Immature natural killer cell (primary cell): ENCODE measurements around the gene MTIF3. TPM values are rescaled to one million over a fixed set of nuclear protein-coding genes. Genes with fewer than 3 reads are reported as not detected.

Source experiments
- DNase-seq, 3 donors: peaks; one replicate each; pipeline ENCODE4 v3.0.0; 2022; ENCODE audit warnings: mixed read lengths in 1 of 3
- H3K27ac Mint-ChIP-seq, 6 donors: one replicate each; pipeline ENCODE4 v1.8.0; 2020; ENCODE audit warnings: mixed read lengths in 6 of 6, mild to moderate bottlenecking in 5 of 6, inconsistent platforms in 4 of 6, moderate library complexity in 3 of 6
- H3K27me3 Mint-ChIP-seq, 3 donors: one replicate each; pipeline ENCODE4 v1.8.0; 2020 to 2021; ENCODE audit warnings: low read depth in 3 of 3, mild to moderate bottlenecking in 3 of 3, mixed read lengths in 3 of 3, moderate library complexity in 3 of 3, inconsistent platforms in 1 of 3
- H3K36me3 Mint-ChIP-seq, 3 donors: one replicate each; pipeline ENCODE4 v1.8.0; 2020; ENCODE audit warnings: mixed read lengths in 3 of 3, inconsistent platforms in 2 of 3, mild to moderate bottlenecking in 2 of 3
- H3K4me1 Mint-ChIP-seq, 2 donors: one replicate each; pipeline ENCODE4 v1.8.0; 2020; ENCODE audit warnings: inconsistent platforms in 2 of 2, mild to moderate bottlenecking in 2 of 2, mixed read lengths in 2 of 2, moderate library complexity in 1 of 2
- H3K4me3 Mint-ChIP-seq, 5 donors: one replicate each; pipeline ENCODE4 v1.8.0; 2020; ENCODE audit warnings: mild to moderate bottlenecking in 5 of 5, mixed read lengths in 5 of 5, inconsistent platforms in 3 of 5, moderate library complexity in 3 of 5
- H3K9me3 Mint-ChIP-seq, 6 donors: one replicate each; pipeline ENCODE4 v1.8.0; 2020; ENCODE audit warnings: mild to moderate bottlenecking in 6 of 6, mixed read lengths in 6 of 6, inconsistent platforms in 4 of 6, moderate library complexity in 3 of 6
- polyA plus RNA-seq, 3 donors: library from polyadenylated mRNA; unstranded; fragments of 300-500 nt; fragmentation: Illumina TruSeq; gene quantifications; one replicate each; pipeline ENCODE4 v1.2.3, GENCODE V29; 2021

The MTIF3 gene
- polyA plus RNA-seq, 3 donors from 2014 or later, result 55.0 to 77.7 (median 67.1) TPM

- Mint-ChIP-seq H3K4me3 (peak overlapping the region; percentile 58 to 73 (median 65)), H3K27ac (peak overlapping the region; percentile 50 to 91 (median 68)), H3K4me1 (peaks cover 46 to 73% of the 10 kb centered on the region in 2 donors), H3K9me3 (no peaks in the 10 kb centered on the region), H3K27me3 (peaks cover 0 to 2% (median 0%) of the 10 kb centered on the region in 3 donors), H3K36me3 (peaks cover 5 to 18% (median 6%) of the 10 kb centered on the region in 3 donors)
- peak; percentile 35 to 55 (median 43) for DNase-seq
Measured at GRCh38 chr13:27442071-27442647, 8.2 kb downstream of the MTIF3 start.

DNA sequence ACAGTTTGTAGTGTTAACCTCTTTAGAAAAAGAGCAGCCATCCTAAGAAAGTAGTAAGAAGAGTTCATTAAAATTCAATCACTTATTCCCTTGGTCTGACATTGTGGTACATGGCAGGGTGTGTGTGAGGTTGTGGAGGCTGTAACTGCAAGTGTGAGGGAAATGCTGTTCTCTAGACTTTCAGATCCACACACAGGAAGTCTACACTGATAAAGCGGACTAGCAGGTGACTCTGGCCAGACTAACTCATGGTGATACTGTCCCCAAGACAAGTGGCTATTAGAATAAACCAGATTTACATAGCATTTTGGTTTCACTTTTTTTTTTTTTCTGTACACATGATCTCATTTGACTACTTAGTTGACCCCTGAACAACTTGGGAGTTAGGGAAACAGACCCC is 10.0 kb downstream of the MTIF3 start:
- peaks cover 11 to 31% (median 18%) of the 10 kb centered on the region in 3 donors for H3K36me3 Mint-ChIP-seq
- H3K4me1 Mint-ChIP-seq, result peaks cover 40 to 60% of the 10 kb centered on the region in 2 donors
- DNase-seq, result no peak

GRCh38 chr13:27437126-27437525 is 13.2 kb downstream of the MTIF3 start:
- no peak for DNase-seq
- Mint-ChIP-seq H3K4me3 (no peak overlapping the region), H3K4me1 (peaks cover 39 to 61% of the 10 kb centered on the region in 2 donors), H3K27ac (peak overlapping the region in 4 of 6 donors; percentile 40 to 61 (median 58)), H3K27me3 (peaks cover 0 to 2% (median 0%) of the 10 kb centered on the region in 3 donors), H3K36me3 (peaks cover 18 to 49% (median 38%) of the 10 kb centered on the region in 3 donors), H3K9me3 (no peaks in the 10 kb centered on the region)

More for the DNA sequence above, 10.0 kb downstream of the MTIF3 start:
- peak overlapping the region; percentile 17 to 65 (median 42) for H3K4me3 Mint-ChIP-seq
- H3K27me3 Mint-ChIP-seq, result peaks cover 0 to 2% (median 0%) of the 10 kb centered on the region in 3 donors
- H3K9me3 Mint-ChIP-seq, result no peaks in the 10 kb centered on the region
- peak overlapping the region; percentile 33 to 86 (median 63) for H3K27ac Mint-ChIP-seq

DNA sequence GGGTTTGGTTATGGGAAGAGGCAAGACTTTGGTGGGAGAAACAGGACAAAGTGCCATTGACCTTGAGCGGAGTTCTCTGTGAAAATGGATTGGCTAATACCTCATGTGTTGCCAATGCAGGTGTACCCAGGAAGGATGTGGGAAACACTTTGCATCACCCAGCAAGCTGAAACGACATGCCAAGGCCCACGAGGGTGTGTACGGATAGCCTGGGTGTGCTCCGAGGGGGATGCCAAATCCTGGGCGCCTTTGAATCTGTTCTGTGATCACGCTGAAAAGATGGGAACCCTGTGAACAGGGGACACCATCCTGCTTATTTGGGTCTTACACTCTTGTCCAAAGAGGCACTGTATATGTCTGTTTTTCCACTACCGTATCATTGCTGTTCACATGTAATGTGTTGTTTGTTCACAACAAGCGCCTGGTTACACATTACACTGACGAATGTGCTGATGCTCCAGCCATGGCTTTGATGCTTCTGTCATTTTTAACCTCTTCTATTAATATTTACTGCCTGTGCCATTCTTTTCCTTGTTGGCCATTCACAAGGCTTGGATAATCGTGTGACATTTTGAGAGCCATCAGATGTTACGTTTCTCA is 17.7 kb downstream of the MTIF3 start:
- H3K9me3 Mint-ChIP-seq, result no peaks in the 10 kb centered on the region
- peaks cover 0 to 1% (median 0%) of the 10 kb centered on the region in 3 donors for H3K27me3 Mint-ChIP-seq
- H3K27ac Mint-ChIP-seq, result peak overlapping the region; percentile 48 to 82 (median 70)
- peaks cover 31 to 52% of the 10 kb centered on the region in 2 donors for H3K4me1 Mint-ChIP-seq
- H3K4me3 Mint-ChIP-seq, result no peak overlapping the region
- no peak for DNase-seq
- H3K36me3 Mint-ChIP-seq, result peaks cover 25 to 65% (median 47%) of the 10 kb centered on the region in 3 donors

GRCh38 chr13:27432180-27432579 is 18.2 kb downstream of the MTIF3 start:
- Mint-ChIP-seq H3K9me3 (no peaks in the 10 kb centered on the region), H3K4me3 (no peak overlapping the region), H3K27me3 (peaks cover 0 to 1% (median 0%) of the 10 kb centered on the region in 3 donors), H3K4me1 (peaks cover 34 to 52% of the 10 kb centered on the region in 2 donors), H3K36me3 (peaks cover 26 to 65% (median 47%) of the 10 kb centered on the region in 3 donors), H3K27ac (peak overlapping the region; percentile 48 to 82 (median 70))
- DNase-seq, result no peak

DNA sequence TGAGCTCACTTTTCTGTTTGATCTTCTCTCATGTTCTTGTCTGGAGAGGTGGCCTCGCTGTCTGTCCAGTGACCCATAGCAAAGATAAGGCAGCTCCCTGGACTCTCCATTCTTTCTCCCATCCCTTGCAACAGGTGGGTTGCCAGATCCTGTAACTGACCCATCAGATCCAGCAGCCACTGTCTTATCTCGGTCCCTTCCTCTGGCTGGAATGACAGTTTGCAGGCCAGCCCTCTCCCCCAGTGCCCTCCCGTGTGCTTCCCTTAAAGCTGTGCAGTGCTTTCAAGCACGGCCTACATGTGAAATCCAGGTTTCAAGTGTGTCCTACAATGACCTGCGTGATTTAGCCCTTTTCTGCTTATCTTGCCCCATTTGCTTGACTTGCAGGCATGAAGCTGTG is 22.2 kb downstream of the MTIF3 start:
- peaks cover 68 to 69% of the 10 kb centered on the region in 2 donors for H3K4me1 Mint-ChIP-seq
- no peaks in the 10 kb centered on the region for H3K9me3 Mint-ChIP-seq
- peaks cover 3 to 23% (median 13%) of the 10 kb centered on the region in 3 donors for H3K27me3 Mint-ChIP-seq
- H3K4me3 Mint-ChIP-seq, result peak overlapping the region; percentile 52 to 98 (median 91)
- H3K36me3 Mint-ChIP-seq, result peaks cover 18 to 45% (median 25%) of the 10 kb centered on the region in 3 donors
- no peak for DNase-seq
- H3K27ac Mint-ChIP-seq, result peak overlapping the region; percentile 77 to 96 (median 96)

- Mint-ChIP-seq H3K4me1 (peaks cover 65 to 67% of the 10 kb centered on the region in 2 donors), H3K36me3 (peaks cover 17 to 41% (median 20%) of the 10 kb centered on the region in 3 donors), H3K4me3 (peak overlapping the region; percentile 86 to 98 (median 91)), H3K27me3 (peaks cover 3 to 25% (median 13%) of the 10 kb centered on the region in 3 donors), H3K9me3 (no peaks in the 10 kb centered on the region), H3K27ac (peak overlapping the region; percentile 95 to 96 (median 96))
- DNase-seq, result no peak
Measured at GRCh38 chr13:27427641-27428040, 22.7 kb downstream of the MTIF3 start.

DNA sequence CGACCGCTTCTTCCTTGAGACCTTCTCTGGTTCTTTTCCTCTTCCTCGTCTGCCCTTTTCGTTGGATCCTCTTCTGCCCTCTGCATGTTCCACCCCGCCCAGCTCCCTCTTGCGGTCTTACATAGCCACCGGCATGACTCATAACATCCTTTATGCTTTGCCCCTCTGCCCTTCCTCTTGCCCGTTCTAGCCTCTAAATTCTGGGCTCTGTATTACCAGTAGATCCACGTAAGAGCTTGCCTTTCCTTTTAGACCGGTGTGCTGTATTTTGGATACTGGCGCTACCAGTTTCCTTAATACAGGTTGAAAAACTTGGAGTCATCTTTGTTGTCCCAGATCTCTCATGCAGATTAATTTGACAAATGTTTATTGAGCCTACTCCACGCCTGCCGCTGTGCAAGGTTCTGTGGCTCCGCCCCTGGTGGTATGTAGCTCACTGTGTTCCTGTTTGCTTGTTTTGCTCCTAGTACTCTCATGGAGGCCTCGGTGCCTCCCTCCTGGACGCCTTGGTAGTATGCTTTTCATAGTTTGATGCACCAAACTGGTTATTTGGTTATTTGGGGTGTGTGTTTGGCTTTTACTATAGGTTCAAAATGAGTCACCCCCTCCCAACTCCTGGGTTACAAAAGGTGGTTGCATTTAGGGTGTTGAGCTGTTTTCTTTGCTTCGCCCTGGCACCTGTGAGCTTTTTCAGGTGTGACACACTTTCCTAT is 24.3 kb downstream of the MTIF3 start:
- Mint-ChIP-seq H3K9me3 (no peaks in the 10 kb centered on the region), H3K27ac (peak overlapping the region; percentile 95 to 96 (median 96)), H3K27me3 (peaks cover 3 to 25% (median 13%) of the 10 kb centered on the region in 3 donors), H3K4me1 (peaks cover 52 to 57% of the 10 kb centered on the region in 2 donors), H3K4me3 (peak overlapping the region; percentile 86 to 98 (median 91)), H3K36me3 (peaks cover 14 to 28% (median 15%) of the 10 kb centered on the region in 3 donors)
- DNase-seq, result peak; percentile 77 to 79 (median 78)

DNA sequence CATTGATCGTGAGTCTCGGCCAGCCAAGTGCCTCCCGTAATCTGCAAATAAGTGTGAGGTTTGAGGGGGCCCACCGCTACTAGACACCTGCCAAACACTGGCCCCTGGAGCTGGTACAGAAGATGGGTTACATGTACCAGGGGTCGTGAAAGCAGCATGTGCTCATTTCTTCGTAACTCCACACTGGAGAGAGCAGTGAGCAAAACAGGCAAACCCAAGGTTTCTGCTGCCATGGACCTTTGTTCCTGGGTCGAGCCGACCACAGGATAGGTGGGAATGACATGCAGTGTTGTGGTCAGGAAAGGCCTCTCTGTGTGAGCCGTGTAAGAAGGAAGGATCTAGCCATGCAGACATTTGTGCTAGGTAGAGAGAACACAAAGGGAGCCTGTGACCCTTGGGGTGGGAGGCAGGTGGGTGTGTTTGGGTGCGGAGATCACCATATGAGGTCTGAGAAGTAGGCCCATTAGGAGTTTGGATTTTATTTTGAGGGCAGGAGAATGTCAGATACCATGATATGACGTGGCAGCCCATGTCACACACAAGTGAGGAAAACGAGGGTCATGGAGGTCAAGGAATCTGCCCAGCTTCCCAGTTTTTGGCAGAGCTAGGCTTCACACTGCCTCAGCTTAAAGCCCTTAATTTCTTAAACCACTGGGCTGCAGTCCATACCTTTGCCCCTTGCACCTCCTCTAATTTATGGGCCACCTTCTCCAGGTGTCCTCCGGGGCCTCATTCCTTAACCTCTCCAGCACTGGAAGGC is 25.0 kb downstream of the MTIF3 start:
- Mint-ChIP-seq H3K4me3 (peak overlapping the region; percentile 86 to 98 (median 91)), H3K4me1 (peaks cover 45 to 51% of the 10 kb centered on the region in 2 donors), H3K27ac (peak overlapping the region; percentile 95 to 96 (median 96)), H3K36me3 (peaks cover 8 to 20% (median 8%) of the 10 kb centered on the region in 3 donors), H3K9me3 (no peaks in the 10 kb centered on the region), H3K27me3 (peaks cover 3 to 26% (median 13%) of the 10 kb centered on the region in 3 donors)
- peak; percentile 9 to 17 (median 11) for DNase-seq

- H3K27ac Mint-ChIP-seq, result peak within 1 kb of the TSS; percentile 95 to 96 (median 96)
- H3K4me3 Mint-ChIP-seq, result peak within 1 kb of the TSS; percentile 86 to 98 (median 91)
- H3K4me1 Mint-ChIP-seq, result peaks cover 44 to 51% of the 10 kb centered on the region in 2 donors
- peak; percentile 92 to 93 (median 93) for DNase-seq
- H3K27me3 Mint-ChIP-seq, result peaks cover 3 to 26% (median 13%) of the 10 kb centered on the region in 3 donors
- peaks cover 8 to 16% (median 8%) of the 10 kb centered on the region in 3 donors for H3K36me3 Mint-ChIP-seq
- no peaks in the 10 kb centered on the region for H3K9me3 Mint-ChIP-seq
Measured at GRCh38 chr13:27424246-27425157, 25.9 kb downstream of the MTIF3 start, which contains the start of gene GTF3A. GTF3A (plus strand) TSS chr13:27424619.

GRCh38 chr13:27423333-27423732 is 27.0 kb downstream of the MTIF3 start:
- Mint-ChIP-seq H3K4me3 (peak overlapping the region; percentile 76 to 93 (median 87)), H3K9me3 (no peaks in the 10 kb centered on the region), H3K4me1 (peaks cover 40 to 46% of the 10 kb centered on the region in 2 donors), H3K27me3 (peaks cover 3 to 26% (median 13%) of the 10 kb centered on the region in 3 donors), H3K27ac (peak overlapping the region; percentile 77 to 96 (median 92)), H3K36me3 (peaks cover 7 to 13% (median 8%) of the 10 kb centered on the region in 3 donors)
- DNase-seq, result no peak
